Hematopoietic multipotent progenitor cell treated with erythropoietin and hydrocortisone succinate and interleukin-3 and kit ligand, for 8 days (in vitro differentiated cells): Measurements from ENCODE around the gene RNF38.
A peak's percentile ranks its signal among the peaks of the same experiment; 100 is the strongest.
"Not testable (repeated sequence)": the region's sequence is repeated elsewhere in the genome, so short reads cannot be mapped to it uniquely, and the experiment has no call there.

Experiments
- DNase-seq: peaks from one replicate; pipeline ENCODE4 v3.0.0-alpha.2; 2015

RNF38 gene

GRCh38 chr9:36399980-36400331 lies at the start of gene RNF38:
Gene RNF38, minus strand, starts transcription at chr9:36400269. Its CDS starts 161 bp downstream, at chr9:36400108.
- DNase-seq = no peak

GRCh38 chr9:36448555-36448954 lies 48.5 kb upstream of the RNF38 start:
- not testable (repeated sequence) for DNase-seq

GRCh38 chr9:36448017-36448416 lies 47.9 kb upstream of the RNF38 start:
- no peak for DNase-seq

GRCh38 chr9:36446678-36447077 lies 46.6 kb upstream of the RNF38 start:
- not testable (repeated sequence) for DNase-seq

GRCh38 chr9:36445800-36446361 lies 45.8 kb upstream of the RNF38 start:
- DNase-seq = no peak

- DNase-seq = no peak
Measured at GRCh38 chr9:36444203-36444602, 44.1 kb upstream of the RNF38 start.

GRCh38 chr9:36443581-36443980 lies 43.5 kb upstream of the RNF38 start:
- DNase-seq = no peak

GRCh38 chr9:36442710-36443109 lies 42.6 kb upstream of the RNF38 start:
- DNase-seq = no peak

GRCh38 chr9:36441966-36442365 lies 41.9 kb upstream of the RNF38 start:
- DNase-seq = no peak

GRCh38 chr9:36438536-36439236 lies 38.6 kb upstream of the RNF38 start:
- DNase-seq = no peak

- DNase-seq = no peak
Measured at GRCh38 chr9:36437790-36438189, 37.7 kb upstream of the RNF38 start.

- no peak for DNase-seq
Measured at GRCh38 chr9:36436909-36437308, 36.8 kb upstream of the RNF38 start.

GRCh38 chr9:36433386-36433785 lies 33.3 kb upstream of the RNF38 start:
- DNase-seq = no peak

- DNase-seq = no peak
Measured at GRCh38 chr9:36431078-36431477, 31.0 kb upstream of the RNF38 start.

- DNase-seq = peak; percentile 19
Measured at GRCh38 chr9:36426945-36427344, 26.9 kb upstream of the RNF38 start.

- DNase-seq = no peak
Measured at GRCh38 chr9:36426348-36426747, 26.3 kb upstream of the RNF38 start.

- DNase-seq = no peak
Measured at GRCh38 chr9:36424289-36425055, 24.4 kb upstream of the RNF38 start.

- no peak for DNase-seq
Measured at GRCh38 chr9:36423206-36423605, 23.1 kb upstream of the RNF38 start.

GRCh38 chr9:36416890-36417289 lies 16.8 kb upstream of the RNF38 start:
- no peak for DNase-seq

GRCh38 chr9:36415822-36416525 lies 15.9 kb upstream of the RNF38 start:
- peak; percentile 29 for DNase-seq

- not testable (repeated sequence) for DNase-seq
Measured at GRCh38 chr9:36411410-36411809, 11.3 kb upstream of the RNF38 start.

- DNase-seq = not testable (repeated sequence)
Measured at GRCh38 chr9:36409076-36409475, 9.0 kb upstream of the RNF38 start.

- peak; percentile 71 for DNase-seq
Measured at GRCh38 chr9:36407122-36407723, 7.2 kb upstream of the RNF38 start.
